ENCODE measurements around the gene CR1. TPM values are rescaled to one million over a fixed set of nuclear protein-coding genes. Genes with fewer than 3 reads are reported as not detected.

Gene CR1
- total and polyA plus RNA-seq, 9 of the 15 experiments (the other 6 are each of a cell fraction or from before 2014, with no cell fraction given): 0.07 to 0.47 (median 0.18) TPM

GRCh38 chr1:207676153-207676552 lies 180.2 kb downstream of the CR1 start:
- WGBS (ENCODE audit: insufficient coverage, low coverage, missing lambda C conversion rate): 88% methylated on average over 4 of the region's 4 CpGs
- intact Hi-C loops (cut with micrococcal nuclease) (no loop called here), in situ Hi-C loops (cut with MboI) (no loop called here)
- Histone ChIP-seq H3K4me3 (no peak overlapping the region), H3K9me1 (ENCODE audit: control insufficient read depth, insufficient read depth, low read length) (no peaks in the 10 kb centered on the region), H3K27me3 (ENCODE audit: control insufficient read depth in 2 of 2, insufficient read depth in 2 of 2, low read length in 2 of 2) (no peaks in the 10 kb centered on the region), H3K36me3 (ENCODE audit: control insufficient read depth, insufficient read depth, low read length) (peaks cover 24% of the 10 kb centered on the region), H2AFZ (ENCODE audit: low read depth, low read length) (no peak overlapping the region), H3K27ac (ENCODE audit: extremely low read depth, low read depth, low read length) (no peak overlapping the region), H3K79me2 (ENCODE audit: control insufficient read depth, insufficient read depth, low read length) (peaks cover 49% of the 10 kb centered on the region), H3K4me2 (ENCODE audit: insufficient read depth, low read length) (no peak overlapping the region), H3K9me3 (replicated peaks; ENCODE audit: control insufficient read depth, insufficient read depth, low read depth, low read length) (no peaks in the 10 kb centered on the region), H4K20me1 (replicated peaks; ENCODE audit: control insufficient read depth, insufficient read depth, low read length) (peaks cover 4% of the 10 kb centered on the region; the same call in 1 of the 2 replicates), H3K9ac (ENCODE audit: insufficient read depth in 1 of 2, low read depth in 2 of 2, low read length in 2 of 2) (no peak overlapping the region), H3K4me1 (replicated peaks in 1 of 2; ENCODE audit: control insufficient read depth in 2 of 2, insufficient read depth in 2 of 2, low read length in 2 of 2) (peaks cover 5 to 35% of the 10 kb centered on the region in 2 experiments)
- POLR2A ChIA-PET: interaction anchor here (0.9 to 1.4 kb wide), 3 partner anchors 18 to 93 kb away, joined by 3 read pairs; no protein-coding TSS in a partner anchor
- CTCF ChIA-PET (ENCODE audit: low intra/inter-chr PET ratio): no interaction called here
- DNase-seq (ENCODE audit: extremely low read depth in 1 of 4, low spot score in 3 of 4) (no peak), FAIRE-seq (no peak), ATAC-seq (no peak)
- TF ChIP-seq ZNF589 (CRISPR knock-in tag; IDR thresholded peaks at IDR 0.05; ENCODE audit: low read depth) (no peak), PPARD (CRISPR knock-in tag; IDR thresholded peaks at IDR 0.05) (no peak), JUND (IDR thresholded peaks at IDR 0.05; ENCODE audit: borderline replicate concordance, low read depth, low read length) (no peak), JUND (tag; IDR thresholded peaks at IDR 0.05; ENCODE audit: borderline replicate concordance, low read depth, low read length) (no peak), ZC3H4 (CRISPR knock-in tag; IDR thresholded peaks at IDR 0.05; ENCODE audit: borderline replicate concordance) (no peak), ZFX (CRISPR knock-in tag; IDR thresholded peaks at IDR 0.05) (no peak), HIVEP1 (CRISPR knock-in tag; IDR thresholded peaks at IDR 0.05) (no peak), PRMT5 (CRISPR knock-in tag; IDR thresholded peaks at IDR 0.05) (no peak), ZNF766 (CRISPR knock-in tag; conservative IDR thresholded peaks at IDR 0.05) (no peak)
- TF ChIP-seq, protein P1, sequence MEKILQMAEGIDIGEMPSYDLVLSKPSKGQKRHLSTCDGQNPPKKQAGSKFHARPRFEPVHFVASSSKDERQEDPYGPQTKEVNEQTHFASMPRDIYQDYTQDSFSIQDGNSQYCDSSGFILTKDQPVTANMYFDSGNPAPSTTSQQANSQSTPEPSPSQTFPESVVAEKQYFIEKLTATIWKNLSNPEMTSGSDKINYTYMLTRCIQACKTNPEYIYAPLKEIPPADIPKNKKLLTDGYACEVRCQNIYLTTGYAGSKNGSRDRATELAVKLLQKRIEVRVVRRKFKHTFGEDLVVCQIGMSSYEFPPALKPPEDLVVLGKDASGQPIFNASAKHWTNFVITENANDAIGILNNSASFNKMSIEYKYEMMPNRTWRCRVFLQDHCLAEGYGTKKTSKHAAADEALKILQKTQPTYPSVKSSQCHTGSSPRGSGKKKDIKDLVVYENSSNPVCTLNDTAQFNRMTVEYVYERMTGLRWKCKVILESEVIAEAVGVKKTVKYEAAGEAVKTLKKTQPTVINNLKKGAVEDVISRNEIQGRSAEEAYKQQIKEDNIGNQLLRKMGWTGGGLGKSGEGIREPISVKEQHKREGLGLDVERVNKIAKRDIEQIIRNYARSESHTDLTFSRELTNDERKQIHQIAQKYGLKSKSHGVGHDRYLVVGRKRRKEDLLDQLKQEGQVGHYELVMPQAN (IDR thresholded peaks at IDR 0.05; ENCODE audit: borderline replicate concordance): no peak
- no TSS peak for BruUV-seq (replicated peaks)
